GM18526 (cell line): ENCODE results near the gene TBC1D2.

ENCODE experiments used
- POLR2A ChIP-seq: IDR thresholded peaks from 3 replicates; pipeline ENCODE4 v1.6.1; 2011; ENCODE audit not compliant: insufficient read length; ENCODE audit errors: extremely low read depth

The TBC1D2 gene

DNA sequence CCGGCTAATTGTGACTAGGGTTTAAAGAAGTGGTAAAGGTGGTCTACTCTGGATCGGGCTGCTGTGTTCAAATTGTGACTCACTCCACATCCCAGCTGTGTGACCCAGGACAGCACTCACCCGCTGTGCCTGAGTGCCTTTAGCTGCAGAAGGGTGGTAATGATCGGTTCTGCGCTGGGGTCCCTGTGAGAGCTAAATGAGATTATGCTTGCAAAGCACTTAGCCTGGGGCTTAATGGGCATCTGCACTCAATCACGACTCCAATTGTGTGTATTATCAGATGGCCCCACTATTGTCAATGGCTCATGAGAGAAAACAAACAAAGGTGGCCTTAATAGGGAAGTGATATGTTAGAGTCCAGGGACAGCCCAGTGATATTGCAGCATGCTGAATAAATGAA, 25.1 kb upstream of the TBC1D2 start:
- no peak for TF ChIP-seq POLR2A

DNA sequence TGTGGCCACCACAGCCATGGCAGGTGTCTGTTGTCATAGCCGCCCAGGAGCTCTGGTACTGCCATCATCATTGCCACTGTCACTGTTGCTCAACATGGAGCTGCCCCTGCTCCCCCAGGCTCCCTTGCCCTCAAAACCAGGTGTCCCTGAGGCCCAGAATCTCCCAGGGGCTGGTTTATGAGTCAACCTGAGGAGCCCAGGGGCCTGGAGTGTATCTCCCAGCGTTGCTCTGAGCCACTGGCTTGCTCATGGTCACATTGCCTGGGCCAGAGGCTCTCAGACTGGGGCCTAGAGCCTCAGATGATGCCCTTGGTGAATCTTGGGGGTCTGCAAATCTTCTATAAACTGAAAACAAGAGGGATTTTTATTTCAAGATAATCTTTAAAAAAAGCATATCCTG, 24.7 kb upstream of the TBC1D2 start:
- no peak for TF ChIP-seq POLR2A

DNA sequence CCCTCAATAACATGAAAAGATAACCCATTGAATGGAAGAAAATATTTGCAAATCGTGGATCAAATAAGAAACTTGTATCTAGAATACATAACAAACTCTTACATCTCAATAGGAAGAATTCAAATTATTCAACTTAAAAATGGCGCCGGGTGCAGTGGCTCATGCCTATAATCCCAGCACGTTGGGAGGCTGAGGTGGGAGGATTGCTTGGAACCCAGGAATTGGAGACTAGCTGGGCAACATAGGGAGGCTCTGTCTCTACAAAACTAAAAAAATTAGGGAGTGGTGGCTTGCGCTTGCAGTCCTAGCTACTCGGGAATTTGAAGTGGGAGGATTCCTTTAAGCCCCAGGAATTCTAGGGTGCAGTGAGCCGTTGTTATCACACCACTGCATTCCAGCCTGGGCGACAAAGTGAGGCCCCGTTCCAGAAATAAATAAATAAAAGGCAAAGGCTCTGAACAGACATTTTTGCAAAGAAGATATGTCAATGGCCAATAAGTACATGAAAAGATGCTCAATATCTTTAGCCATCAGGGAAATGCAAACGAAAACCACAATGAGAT, 21.5 kb upstream of the TBC1D2 start:
- TF ChIP-seq POLR2A = no peak

GRCh38 chr9:98275159-98275558, 19.7 kb upstream of the TBC1D2 start:
- TF ChIP-seq POLR2A = no peak

DNA sequence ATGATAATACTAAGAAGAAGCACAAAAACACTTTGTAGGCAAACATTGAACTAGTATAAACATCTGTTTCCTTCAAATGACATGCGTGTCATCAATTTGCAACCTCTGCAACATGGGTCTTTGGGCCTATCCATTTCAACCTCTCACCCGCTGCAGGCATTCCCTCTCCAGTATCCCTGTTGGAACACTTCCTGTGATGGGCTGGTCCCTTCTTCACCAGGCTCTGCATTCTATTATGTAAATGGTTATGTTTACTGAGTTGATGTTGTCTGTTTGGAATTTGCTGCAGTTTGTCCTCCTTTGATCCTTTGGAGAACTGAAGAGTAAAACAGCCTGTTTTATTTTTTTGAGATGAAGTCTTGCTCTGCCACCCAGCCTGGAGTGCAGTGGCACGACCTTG, 16.6 kb upstream of the TBC1D2 start:
- TF ChIP-seq POLR2A = no peak

- no peak for TF ChIP-seq POLR2A
Observed at GRCh38 chr9:98271479-98271878, 16.0 kb upstream of the TBC1D2 start.

DNA sequence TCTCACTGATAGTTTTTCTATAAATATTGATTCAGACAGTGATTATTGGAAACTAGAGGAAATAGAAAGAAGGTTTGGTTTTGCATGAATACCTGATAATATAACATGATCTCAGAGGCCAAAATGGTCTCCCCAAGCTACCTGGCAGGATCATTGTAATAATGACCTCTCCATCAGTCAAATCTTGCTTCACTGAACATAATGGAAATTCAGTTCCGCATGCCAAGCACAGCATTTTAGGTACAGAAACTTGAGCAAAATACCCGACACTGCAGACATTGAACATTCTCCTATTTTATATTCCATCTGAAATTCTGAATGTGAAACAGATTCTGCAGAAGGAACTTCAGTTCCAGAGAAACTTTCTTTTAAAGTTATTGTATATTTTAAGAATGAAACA, 9.1 kb upstream of the TBC1D2 start:
- no peak for TF ChIP-seq POLR2A

DNA sequence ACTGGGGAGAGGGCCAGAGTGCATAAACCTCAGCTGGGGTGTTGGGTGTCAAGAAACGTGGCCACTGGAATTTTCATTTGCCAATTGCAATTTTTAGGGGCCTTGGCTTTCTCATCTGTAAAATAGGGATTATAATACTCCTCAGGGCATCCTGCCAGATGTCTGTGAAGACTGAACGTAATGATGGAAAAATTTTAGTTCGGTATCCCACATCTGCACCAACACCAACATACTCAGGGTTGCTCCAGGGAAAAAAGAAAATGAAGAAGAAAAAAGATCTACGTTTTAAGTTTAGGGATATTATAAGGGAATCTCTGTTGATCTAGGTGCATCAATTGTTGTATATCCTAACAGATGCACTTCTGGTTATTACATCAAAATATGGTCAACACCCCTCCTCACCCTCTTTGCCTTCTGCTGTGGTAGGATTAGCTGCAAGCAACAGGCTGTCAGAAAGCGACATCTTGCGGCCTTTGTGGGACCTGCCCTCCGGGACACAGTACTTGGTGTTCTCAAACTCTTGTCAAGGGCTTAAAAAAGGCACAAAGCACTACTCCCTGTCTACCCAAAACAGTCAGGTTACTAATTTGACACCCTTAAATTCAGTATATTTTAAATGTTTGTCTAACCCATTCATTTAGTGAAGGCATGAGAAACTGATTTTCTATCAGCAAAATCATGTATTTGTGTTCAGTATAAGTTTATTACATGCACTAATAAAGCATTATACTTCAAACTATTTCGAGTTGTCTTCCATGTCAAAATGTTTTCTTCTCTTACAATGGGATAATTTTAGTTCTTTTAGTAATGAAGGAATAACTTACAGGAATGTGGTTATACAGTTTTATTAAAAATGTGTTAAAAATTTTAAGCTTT, 8.3 kb upstream of the TBC1D2 start:
- TF ChIP-seq POLR2A = no peak

DNA sequence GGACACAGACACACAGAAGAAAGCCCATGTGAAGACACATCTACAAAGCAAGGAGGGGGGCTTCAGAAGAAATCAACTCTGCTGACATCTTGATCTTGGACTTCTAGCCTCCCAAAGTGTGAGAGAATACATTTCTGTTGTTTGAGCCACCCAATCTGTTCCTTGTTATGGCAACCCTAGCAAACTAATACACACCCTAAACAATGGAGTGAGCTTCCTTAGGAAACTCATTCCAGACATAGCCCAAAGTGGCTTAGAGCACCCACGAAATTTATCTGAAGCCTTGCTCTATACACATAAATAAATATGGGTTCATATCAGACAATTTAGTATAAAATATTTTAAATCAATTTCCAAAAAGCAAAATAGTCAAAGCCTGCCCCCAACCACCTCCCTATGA, 7.6 kb upstream of the TBC1D2 start:
- no peak for TF ChIP-seq POLR2A

DNA sequence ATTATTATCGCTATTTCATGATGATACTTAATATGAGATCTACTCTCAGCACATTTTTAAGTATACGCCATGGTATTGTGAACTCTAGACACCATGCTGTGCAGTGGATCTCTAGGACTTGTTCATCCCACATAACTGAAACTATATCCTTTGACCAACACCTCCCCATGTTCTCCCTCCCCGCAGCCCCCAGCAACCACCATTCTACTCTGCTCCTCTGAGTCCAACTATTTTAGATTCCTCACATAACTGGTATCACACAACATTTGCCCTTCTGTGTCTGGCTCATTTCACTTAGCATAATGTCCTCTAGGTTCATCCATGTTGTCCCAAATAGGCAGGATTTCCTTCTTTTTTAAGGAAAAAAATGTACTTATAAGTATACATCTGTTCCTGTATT, 6.6 kb upstream of the TBC1D2 start:
- TF ChIP-seq POLR2A = no peak

DNA sequence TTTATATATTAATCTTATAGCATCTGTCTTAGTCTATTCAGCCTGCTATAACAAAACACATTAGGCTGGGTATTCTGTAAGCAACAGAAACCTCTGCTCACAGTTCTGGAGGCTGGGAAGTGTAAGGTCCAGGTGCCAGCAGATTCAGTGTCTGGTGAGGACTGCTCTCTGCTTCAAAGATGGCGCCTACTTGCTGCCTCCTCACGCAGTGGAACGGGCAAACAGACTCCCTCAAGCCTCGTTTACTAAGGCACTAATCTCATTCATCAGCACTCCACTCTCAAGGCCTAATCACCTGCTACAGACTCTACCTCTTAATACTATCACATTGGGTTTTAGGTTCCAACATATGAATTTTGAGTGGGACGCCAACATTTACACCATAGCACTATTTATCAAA, 5.2 kb upstream of the TBC1D2 start:
- TF ChIP-seq POLR2A = no peak

DNA sequence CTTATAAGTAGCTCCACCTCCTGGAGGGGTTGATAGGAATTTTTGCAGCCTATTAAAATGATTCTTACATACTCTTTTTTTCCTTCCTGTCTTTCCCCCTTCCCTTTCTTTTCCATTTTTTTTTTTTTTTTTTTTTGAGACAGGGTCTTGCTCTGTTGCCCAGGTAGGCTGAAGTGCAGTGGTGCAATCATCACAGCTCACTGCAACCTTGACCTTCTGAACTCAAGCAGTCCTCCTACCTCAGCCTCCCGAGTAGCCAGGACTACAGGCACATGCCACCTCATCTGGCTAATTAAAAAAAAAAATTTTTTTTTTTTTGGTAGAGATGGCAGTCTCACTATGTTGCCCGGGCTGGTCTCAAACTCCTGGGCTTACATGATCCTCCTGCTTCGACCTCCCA, 4.3 kb upstream of the TBC1D2 start:
- no peak for TF ChIP-seq POLR2A

GRCh38 chr9:98256756-98257155, 1.3 kb upstream of the TBC1D2 start:
- TF ChIP-seq POLR2A = no peak

- no peak for TF ChIP-seq POLR2A
Observed at GRCh38 chr9:98255061-98255577, 330 bp downstream of the TBC1D2 start.

- TF ChIP-seq POLR2A = no peak
Observed at GRCh38 chr9:98254228-98255060, 1.0 kb downstream of the TBC1D2 start.

DNA sequence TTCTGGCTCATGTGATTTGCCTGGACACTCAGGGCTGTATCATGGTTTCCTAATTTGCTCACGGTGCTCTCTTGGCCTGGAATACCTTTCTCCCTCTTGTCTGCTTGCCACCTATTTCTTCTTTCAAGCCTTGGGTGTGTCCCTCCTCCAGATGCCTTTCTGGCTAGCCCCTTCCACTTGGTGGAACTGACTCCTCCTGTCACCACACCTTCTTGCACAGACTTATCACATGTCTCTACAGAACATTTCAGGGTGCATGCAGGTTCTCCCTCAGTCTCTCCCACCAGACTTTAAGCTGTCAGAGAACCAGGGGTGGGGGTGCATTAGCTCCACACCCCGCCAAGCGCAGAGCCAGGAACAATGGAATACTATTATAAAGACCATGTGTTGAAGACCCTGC, 1.9 kb downstream of the TBC1D2 start:
- no peak for TF ChIP-seq POLR2A
